Measurements from ENCODE around the gene STPG3.

The STPG3 gene

DNA sequence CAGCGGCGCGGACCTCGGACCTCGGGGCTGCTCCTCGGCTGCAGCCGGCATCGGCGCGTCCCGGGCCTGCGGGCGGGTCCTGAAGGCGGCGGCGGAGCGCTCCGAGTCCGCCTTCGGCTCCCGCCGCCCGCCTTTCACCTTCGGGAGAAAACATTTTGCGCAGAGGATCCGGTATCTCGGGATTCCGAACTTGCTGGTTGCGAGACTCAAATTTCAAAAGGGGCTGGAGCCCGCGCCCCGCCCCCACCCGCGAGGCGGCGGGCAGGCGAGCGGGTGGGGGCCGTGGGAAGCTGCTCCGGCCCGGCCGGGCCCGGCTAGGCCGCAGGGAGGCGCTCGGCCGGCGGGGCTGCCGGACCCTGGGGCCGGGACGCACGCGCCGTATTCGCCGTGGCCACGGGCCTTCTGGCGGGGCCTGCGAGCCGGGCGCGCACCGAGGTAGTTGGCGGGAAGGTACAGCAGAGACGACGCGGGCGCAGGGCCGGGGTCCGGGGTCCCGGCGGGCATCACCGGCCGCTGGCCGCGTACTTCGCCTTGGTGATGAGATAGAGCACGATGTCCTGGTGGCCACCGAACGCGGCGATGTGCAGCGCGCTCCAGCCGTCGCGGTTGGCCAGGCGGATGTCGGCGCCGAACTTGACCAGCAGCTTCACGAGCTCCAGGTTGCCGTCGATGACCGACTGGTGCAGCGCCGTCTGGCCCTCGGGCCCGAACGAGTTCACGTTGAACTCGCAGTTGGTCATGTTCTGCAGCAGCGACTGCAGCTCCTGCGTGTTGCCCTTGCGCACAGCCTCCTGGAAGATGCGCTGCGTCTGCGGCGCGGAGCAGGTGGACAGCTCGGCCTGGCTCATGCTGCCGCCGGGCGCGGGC lies 50.2 kb downstream of the STPG3 start:
- TF ChIP-seq SIN3A (IDR thresholded peaks at IDR 0.05; ENCODE audit: borderline replicate concordance, insufficient read depth, low read length) (no peak), FOXP2 (optimal IDR thresholded peaks at IDR 0.05; ENCODE audit: borderline replicate concordance, extremely low read depth, extremely low read length, insufficient read depth) (no peak), TAF1 (IDR thresholded peaks at IDR 0.05; ENCODE audit: borderline replicate concordance, insufficient read depth, low read length) (no peak), POLR2AphosphoS5 (IDR thresholded peaks at IDR 0.05; ENCODE audit: low read depth, low read length) (no peak)
- TF ChIP-seq, protein P1, sequence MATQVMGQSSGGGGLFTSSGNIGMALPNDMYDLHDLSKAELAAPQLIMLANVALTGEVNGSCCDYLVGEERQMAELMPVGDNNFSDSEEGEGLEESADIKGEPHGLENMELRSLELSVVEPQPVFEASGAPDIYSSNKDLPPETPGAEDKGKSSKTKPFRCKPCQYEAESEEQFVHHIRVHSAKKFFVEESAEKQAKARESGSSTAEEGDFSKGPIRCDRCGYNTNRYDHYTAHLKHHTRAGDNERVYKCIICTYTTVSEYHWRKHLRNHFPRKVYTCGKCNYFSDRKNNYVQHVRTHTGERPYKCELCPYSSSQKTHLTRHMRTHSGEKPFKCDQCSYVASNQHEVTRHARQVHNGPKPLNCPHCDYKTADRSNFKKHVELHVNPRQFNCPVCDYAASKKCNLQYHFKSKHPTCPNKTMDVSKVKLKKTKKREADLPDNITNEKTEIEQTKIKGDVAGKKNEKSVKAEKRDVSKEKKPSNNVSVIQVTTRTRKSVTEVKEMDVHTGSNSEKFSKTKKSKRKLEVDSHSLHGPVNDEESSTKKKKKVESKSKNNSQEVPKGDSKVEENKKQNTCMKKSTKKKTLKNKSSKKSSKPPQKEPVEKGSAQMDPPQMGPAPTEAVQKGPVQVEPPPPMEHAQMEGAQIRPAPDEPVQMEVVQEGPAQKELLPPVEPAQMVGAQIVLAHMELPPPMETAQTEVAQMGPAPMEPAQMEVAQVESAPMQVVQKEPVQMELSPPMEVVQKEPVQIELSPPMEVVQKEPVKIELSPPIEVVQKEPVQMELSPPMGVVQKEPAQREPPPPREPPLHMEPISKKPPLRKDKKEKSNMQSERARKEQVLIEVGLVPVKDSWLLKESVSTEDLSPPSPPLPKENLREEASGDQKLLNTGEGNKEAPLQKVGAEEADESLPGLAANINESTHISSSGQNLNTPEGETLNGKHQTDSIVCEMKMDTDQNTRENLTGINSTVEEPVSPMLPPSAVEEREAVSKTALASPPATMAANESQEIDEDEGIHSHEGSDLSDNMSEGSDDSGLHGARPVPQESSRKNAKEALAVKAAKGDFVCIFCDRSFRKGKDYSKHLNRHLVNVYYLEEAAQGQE (IDR thresholded peaks at IDR 0.05; ENCODE audit: insufficient read depth in 1 of 2, low read depth in 2 of 2, low read length in 2 of 2), result no peak

DNA sequence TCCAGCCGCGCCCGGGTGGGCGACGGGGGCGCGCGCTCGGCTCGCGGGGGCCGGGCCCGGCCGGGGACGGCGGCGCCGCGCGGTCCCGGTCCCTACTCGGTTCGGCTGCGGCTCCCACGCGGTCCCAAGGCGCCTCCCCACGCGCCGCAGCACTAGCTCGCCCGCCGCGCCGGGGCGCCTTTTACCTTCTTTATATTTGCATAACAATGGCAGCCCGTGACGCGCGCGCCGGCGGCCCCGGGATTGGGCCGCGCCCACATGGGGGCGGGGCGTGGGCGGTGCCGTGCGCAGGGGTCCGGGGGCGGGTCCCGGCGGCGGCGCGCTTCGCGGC lies 51.0 kb downstream of the STPG3 start, which contains the start of gene NRARP:
NRARP (minus strand) TSS at position 154 of the 331 bp plus-strand sequence. CDS start 343 bp downstream, outside the sequence.
- peak; percentile 95 for TF ChIP-seq POLR2AphosphoS5 (IDR thresholded peaks at IDR 0.05; ENCODE audit: low read depth, low read length)
- TF ChIP-seq TAF1 (IDR thresholded peaks at IDR 0.05; ENCODE audit: borderline replicate concordance, insufficient read depth, low read length), result peak; percentile 81
- 0 out of 2 replicates have a peak, but pooled peaks have one; percentile 37 for TF ChIP-seq SIN3A (IDR thresholded peaks at IDR 0.05; ENCODE audit: borderline replicate concordance, insufficient read depth, low read length)
- no peak for TF ChIP-seq FOXP2 (optimal IDR thresholded peaks at IDR 0.05; ENCODE audit: borderline replicate concordance, extremely low read depth, extremely low read length, insufficient read depth)

DNA sequence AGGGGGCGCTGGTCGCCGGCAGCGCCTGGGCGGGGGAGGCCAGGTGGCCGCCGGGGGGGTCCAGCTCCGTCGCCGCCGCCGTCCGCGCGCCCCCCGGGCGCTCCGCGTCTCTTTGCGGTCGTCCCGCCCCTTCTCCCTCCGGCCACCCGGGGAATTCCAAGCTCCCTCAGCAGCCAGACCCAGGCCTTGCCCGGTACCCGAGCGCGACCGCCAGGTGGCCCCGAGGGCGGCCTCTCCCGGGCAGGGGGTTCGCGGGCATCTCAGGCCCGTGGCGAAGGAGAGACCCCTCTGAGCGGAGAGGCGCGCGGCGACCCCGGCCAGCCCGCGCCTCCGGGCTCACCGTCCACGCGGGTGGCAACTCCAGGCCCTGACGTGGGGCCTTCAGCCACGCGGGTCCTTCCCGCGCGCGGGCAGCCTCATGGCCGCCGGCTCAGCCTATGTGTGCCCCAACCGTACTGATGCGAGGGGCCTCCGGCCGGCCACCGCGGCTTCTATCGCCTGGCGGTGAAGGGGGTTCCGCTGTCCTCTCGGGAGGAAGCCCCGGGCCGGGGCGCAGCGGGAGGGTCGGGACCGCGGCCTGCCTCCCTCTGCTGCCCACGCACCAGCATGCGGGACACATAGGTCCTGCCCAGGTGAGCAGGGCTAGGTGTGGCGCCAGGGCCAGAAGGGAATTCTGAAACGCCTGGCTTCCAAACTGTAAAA lies 51.5 kb downstream of the STPG3 start:
- TF ChIP-seq SIN3A (IDR thresholded peaks at IDR 0.05; ENCODE audit: borderline replicate concordance, insufficient read depth, low read length) (no peak), FOXP2 (optimal IDR thresholded peaks at IDR 0.05; ENCODE audit: borderline replicate concordance, extremely low read depth, extremely low read length, insufficient read depth) (no peak), POLR2AphosphoS5 (IDR thresholded peaks at IDR 0.05; ENCODE audit: low read depth, low read length) (no peak), TAF1 (IDR thresholded peaks at IDR 0.05; ENCODE audit: borderline replicate concordance, insufficient read depth, low read length) (no peak)
- TF ChIP-seq, protein P1 (IDR thresholded peaks at IDR 0.05; ENCODE audit: insufficient read depth in 1 of 2, low read depth in 2 of 2, low read length in 2 of 2), result no peak

All from PFSK-1 (cell line).